SK-N-SH treated with all-trans-retinoic acid at 6 μM for 48 hours (cell line): ENCODE results near the gene ZNF789.

Source experiments
- ARNTL ChIP-seq: fragments of 450-650 bp; formaldehyde crosslinking; IDR thresholded peaks from 2 replicates; pipeline ENCODE4 v1.5.0; 2020; ENCODE audit warnings: low read depth, mild to moderate bottlenecking, moderate library complexity, borderline replicate concordance
- BACH2 ChIP-seq: fragments of 250-450 bp; sonication (Bioruptor Pico); IDR thresholded peaks from 2 replicates; pipeline ENCODE4 v1.9.0; 2021; ENCODE audit warnings: mild to moderate bottlenecking, borderline replicate concordance
- PPARA ChIP-seq: fragments of 250-450 bp; sonication (Bioruptor Pico); IDR thresholded peaks from 2 replicates; pipeline ENCODE4 v1.5.0; 2020; ENCODE audit warnings: mild to moderate bottlenecking, borderline replicate concordance
- RARB ChIP-seq: fragments of 250-450 bp; sonication (Bioruptor Pico); IDR thresholded peaks from 2 replicates; pipeline ENCODE4 v1.8.0; 2021; ENCODE audit warnings: mild to moderate bottlenecking, moderate library complexity
- SNAI2 ChIP-seq: fragments of 250-450 bp; sonication (Bioruptor Pico); IDR thresholded peaks from 2 replicates; pipeline ENCODE4 v1.5.0; 2020; ENCODE audit warnings: mild to moderate bottlenecking, moderate library complexity
- TOX ChIP-seq: fragments of 250-450 bp; sonication (Bioruptor Pico); IDR thresholded peaks from 2 replicates; pipeline ENCODE4 v1.8.0; 2021; ENCODE audit warnings: mild to moderate bottlenecking, moderate library complexity, borderline replicate concordance
- ZFP30 ChIP-seq: fragments of 450-650 bp; formaldehyde crosslinking; IDR thresholded peaks from 2 replicates; pipeline ENCODE4 v1.5.0; 2022; ENCODE audit warnings: mild to moderate bottlenecking, moderate library complexity
- ZNF565 ChIP-seq: fragments of 450-650 bp; formaldehyde crosslinking; conservative IDR thresholded peaks from 2 replicates; pipeline ENCODE4 v1.5.0; 2020; ENCODE audit warnings: low read depth, mild to moderate bottlenecking, moderate library complexity
- ZNF8 ChIP-seq: fragments of 450-650 bp; formaldehyde crosslinking; IDR thresholded peaks from 2 replicates; pipeline ENCODE4 v1.5.0; 2020; ENCODE audit warnings: mild to moderate bottlenecking, moderate library complexity

GRCh38 chr7:99531354-99531765 lies 58.7 kb downstream of the ZNF789 start:
- no peak for TF ChIP-seq ZNF565 (CRISPR knock-in tag)
- no peak for TF ChIP-seq ZNF8 (CRISPR knock-in tag)
- no peak for TF ChIP-seq SNAI2 (CRISPR knock-in tag)
- no peak for TF ChIP-seq ZFP30
- no peak for TF ChIP-seq RARB (CRISPR knock-in tag)
- no peak for TF ChIP-seq PPARA (CRISPR knock-in tag)
- TF ChIP-seq ARNTL (CRISPR knock-in tag), result no peak
- no peak for TF ChIP-seq TOX (CRISPR knock-in tag)
- no peak for TF ChIP-seq BACH2 (CRISPR knock-in tag)
